HEK293 (cell line): Measurements from ENCODE around the gene CARM1.

Experiments used
- TF ChIP-seq, protein P1 (sequence below): fragments of 450-650 bp; formaldehyde crosslinking; IDR thresholded peaks from 2 replicates; pipeline ENCODE4 v1.5.1; 2016; ENCODE audit warnings: missing biosample characterization, missing genetic modification characterization
- TF ChIP-seq, protein P2 (sequence below): fragments of 450-650 bp; formaldehyde crosslinking; IDR thresholded peaks from 2 replicates; pipeline ENCODE4 v1.5.1; 2017; ENCODE audit warnings: missing biosample characterization, missing genetic modification characterization

DNA sequence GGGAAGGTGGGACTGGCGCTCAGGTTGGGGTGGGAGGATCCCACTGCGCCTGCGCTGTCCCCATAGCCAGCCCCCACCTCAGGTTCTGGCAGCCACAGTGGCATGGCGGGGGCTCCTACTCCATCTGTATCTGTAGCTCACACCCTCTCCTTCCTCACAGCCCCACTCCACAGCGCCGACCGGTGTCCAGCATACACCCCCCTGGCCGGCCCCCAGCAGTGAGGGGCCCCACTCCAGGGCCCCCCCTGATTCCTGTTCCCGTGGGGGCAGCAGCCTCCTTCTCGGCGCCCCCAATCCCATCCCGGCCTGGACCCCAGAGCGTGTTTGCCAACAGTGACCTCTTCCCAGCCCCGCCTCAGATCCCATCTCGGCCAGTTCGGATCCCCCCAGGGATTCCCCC, 41.4 kb upstream of the CARM1 start:
- TF ChIP-seq, protein P1, sequence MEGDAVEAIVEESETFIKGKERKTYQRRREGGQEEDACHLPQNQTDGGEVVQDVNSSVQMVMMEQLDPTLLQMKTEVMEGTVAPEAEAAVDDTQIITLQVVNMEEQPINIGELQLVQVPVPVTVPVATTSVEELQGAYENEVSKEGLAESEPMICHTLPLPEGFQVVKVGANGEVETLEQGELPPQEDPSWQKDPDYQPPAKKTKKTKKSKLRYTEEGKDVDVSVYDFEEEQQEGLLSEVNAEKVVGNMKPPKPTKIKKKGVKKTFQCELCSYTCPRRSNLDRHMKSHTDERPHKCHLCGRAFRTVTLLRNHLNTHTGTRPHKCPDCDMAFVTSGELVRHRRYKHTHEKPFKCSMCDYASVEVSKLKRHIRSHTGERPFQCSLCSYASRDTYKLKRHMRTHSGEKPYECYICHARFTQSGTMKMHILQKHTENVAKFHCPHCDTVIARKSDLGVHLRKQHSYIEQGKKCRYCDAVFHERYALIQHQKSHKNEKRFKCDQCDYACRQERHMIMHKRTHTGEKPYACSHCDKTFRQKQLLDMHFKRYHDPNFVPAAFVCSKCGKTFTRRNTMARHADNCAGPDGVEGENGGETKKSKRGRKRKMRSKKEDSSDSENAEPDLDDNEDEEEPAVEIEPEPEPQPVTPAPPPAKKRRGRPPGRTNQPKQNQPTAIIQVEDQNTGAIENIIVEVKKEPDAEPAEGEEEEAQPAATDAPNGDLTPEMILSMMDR, result no peak
- TF ChIP-seq, protein P2, sequence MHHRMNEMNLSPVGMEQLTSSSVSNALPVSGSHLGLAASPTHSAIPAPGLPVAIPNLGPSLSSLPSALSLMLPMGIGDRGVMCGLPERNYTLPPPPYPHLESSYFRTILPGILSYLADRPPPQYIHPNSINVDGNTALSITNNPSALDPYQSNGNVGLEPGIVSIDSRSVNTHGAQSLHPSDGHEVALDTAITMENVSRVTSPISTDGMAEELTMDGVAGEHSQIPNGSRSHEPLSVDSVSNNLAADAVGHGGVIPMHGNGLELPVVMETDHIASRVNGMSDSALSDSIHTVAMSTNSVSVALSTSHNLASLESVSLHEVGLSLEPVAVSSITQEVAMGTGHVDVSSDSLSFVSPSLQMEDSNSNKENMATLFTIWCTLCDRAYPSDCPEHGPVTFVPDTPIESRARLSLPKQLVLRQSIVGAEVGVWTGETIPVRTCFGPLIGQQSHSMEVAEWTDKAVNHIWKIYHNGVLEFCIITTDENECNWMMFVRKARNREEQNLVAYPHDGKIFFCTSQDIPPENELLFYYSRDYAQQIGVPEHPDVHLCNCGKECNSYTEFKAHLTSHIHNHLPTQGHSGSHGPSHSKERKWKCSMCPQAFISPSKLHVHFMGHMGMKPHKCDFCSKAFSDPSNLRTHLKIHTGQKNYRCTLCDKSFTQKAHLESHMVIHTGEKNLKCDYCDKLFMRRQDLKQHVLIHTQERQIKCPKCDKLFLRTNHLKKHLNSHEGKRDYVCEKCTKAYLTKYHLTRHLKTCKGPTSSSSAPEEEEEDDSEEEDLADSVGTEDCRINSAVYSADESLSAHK (tag by site-specific recombination), result no peak
